GM23248 (cell line): Measurements from ENCODE around the gene EDDM13. TPM values are rescaled to one million over a fixed set of nuclear protein-coding genes. Genes with fewer than 3 reads are reported as not detected.
"Not testable (repeated sequence)": the region's sequence is repeated elsewhere in the genome, so short reads cannot be mapped to it uniquely, and the experiment has no call there.

Experiments
- DNase-seq: peaks from one replicate; pipeline ENCODE4 v3.0.0-alpha.2; 2015
- H2AFZ ChIP-seq: fragments of 200-600 bp; sonication (generic); 2 replicates; pipeline ENCODE4 v1.6.1; 2016; ENCODE audit warnings: antibody characterized with exemption
- H3F3A ChIP-seq: fragments of 200-600 bp; sonication (generic); 2 replicates; pipeline ENCODE4 v1.6.1; 2016; ENCODE audit warnings: mild to moderate bottlenecking, antibody characterized with exemption, mixed run types; ENCODE audit not compliant: insufficient read depth
- H3K27ac ChIP-seq: fragments of 200-600 bp; sonication (generic); 2 replicates; pipeline ENCODE4 v1.5.1; 2016; ENCODE audit warnings: mild to moderate bottlenecking
- H3K27me3 ChIP-seq: fragments of 200-600 bp; sonication (generic); replicated peaks from 2 replicates; pipeline ENCODE4 v1.6.1; 2016; ENCODE audit warnings: mild to moderate bottlenecking; ENCODE audit not compliant: insufficient read depth
- H3K36me3 ChIP-seq: fragments of 200-600 bp; sonication (generic); 2 replicates; pipeline ENCODE4 v1.6.1; 2016; ENCODE audit warnings: low read depth, mild to moderate bottlenecking
- H3K4me1 ChIP-seq: fragments of 200-600 bp; sonication (generic); 2 replicates; pipeline ENCODE4 v1.6.1; 2016; ENCODE audit warnings: mild to moderate bottlenecking; ENCODE audit not compliant: insufficient read depth
- H3K4me2 ChIP-seq: fragments of 200-600 bp; sonication (generic); one replicate; pipeline ENCODE4 v1.6.1; 2016; ENCODE audit warnings: mild to moderate bottlenecking; ENCODE audit not compliant: unreplicated experiment
- H3K4me3 ChIP-seq: fragments of 200-600 bp; sonication (generic); 2 replicates; pipeline ENCODE4 v1.5.1; 2016; ENCODE audit warnings: mild to moderate bottlenecking
- H3K79me2 ChIP-seq: fragments of 200-600 bp; sonication (generic); 2 replicates; pipeline ENCODE4 v1.6.1; 2016; ENCODE audit warnings: mild to moderate bottlenecking; ENCODE audit not compliant: insufficient read depth
- H3K9ac ChIP-seq: fragments of 200-600 bp; sonication (generic); 2 replicates; pipeline ENCODE4 v1.6.1; 2016; ENCODE audit warnings: mild to moderate bottlenecking
- H3K9me2 ChIP-seq: fragments of 200-600 bp; sonication (generic); 2 replicates; pipeline ENCODE4 v1.6.1; 2016; ENCODE audit warnings: mixed run types, mild to moderate bottlenecking, moderate library complexity; ENCODE audit not compliant: insufficient read depth
- H3K9me3 ChIP-seq: fragments of 200-600 bp; sonication (generic); one replicate; pipeline ENCODE4 v1.6.1; 2017; ENCODE audit warnings: low read depth
- H4K20me1 ChIP-seq: fragments of 200-600 bp; sonication (generic); 2 replicates; pipeline ENCODE4 v1.6.0; 2016; ENCODE audit not compliant: insufficient read depth
- EZH2 ChIP-seq: fragments of 200-600 bp; sonication (generic); IDR thresholded peaks from 2 replicates; pipeline ENCODE4 v1.6.1; 2018; ENCODE audit warnings: antibody characterized with exemption, mild to moderate bottlenecking; ENCODE audit not compliant: insufficient read depth, poor library complexity, severe bottlenecking
- EZH2phosphoT487 ChIP-seq: fragments of 200-600 bp; sonication (generic); IDR thresholded peaks from 2 replicates; pipeline ENCODE4 v1.6.1; 2018; ENCODE audit warnings: antibody characterized with exemption, moderate library complexity, mild to moderate bottlenecking, low read depth; ENCODE audit not compliant: insufficient read depth
- WGBS, 2 experiments: methylation state at CpG; one replicate each; pipeline ENCODE4 v1.1.6; 2015 to 2017; ENCODE audit warnings: low lambda C conversion rate in 2 of 2, low coverage in 1 of 2; ENCODE audit errors: missing lambda C conversion rate in 2 of 2; 5-methylcytosine and 5-hydroxymethylcytosine counted together
- in situ Hi-C: fragments of 300-500 bp; cut with MboI; formaldehyde crosslinking; loops from 2 replicates; pipeline ENCODE4 v1.15.0; 2020
- polyA plus RNA-seq: library from polyadenylated mRNA; unstranded; fragments of >200 nt; fragmentation: Nextera tagmentation; extraction: Ambion mirVana; gene quantifications from 2 replicates; pipeline ENCODE4 v1.2.1, GENCODE V29; 2016
- total RNA-seq: library from RNA; depleted of rRNA; stranded (reverse); fragments of >200 nt; shearing (Covaris generic); gene quantifications from 2 replicates; pipeline ENCODE4 v1.2.3, GENCODE V29; 2014

EDDM13 gene
- total and polyA plus RNA-seq, 2 experiments from 2014 or later = not detected

DNA sequence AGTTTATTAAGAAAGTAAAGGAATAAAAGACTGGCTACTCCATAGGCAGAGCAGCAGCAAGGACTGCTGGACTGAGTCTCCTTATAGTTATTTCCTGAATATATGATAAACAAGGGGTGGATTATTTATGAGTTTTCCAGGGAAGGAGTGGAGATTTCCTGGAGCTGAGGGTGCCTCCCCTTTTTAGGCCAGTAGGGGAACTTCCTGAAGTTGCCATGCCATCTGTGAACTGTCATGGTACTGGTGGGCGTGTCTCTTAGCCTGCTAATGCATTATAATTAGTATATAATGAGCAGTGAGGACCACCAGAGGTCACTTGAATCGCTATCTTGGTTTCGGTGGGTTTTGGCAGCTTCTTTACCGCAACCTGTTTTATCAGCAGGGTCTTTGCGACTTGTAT lies 28.6 kb downstream of the EDDM13 start:
- no peaks in the 10 kb centered on the region for H3K27me3 ChIP-seq
- no peaks in the 10 kb centered on the region for H3F3A ChIP-seq
- H3K9me2 ChIP-seq = no peaks in the 10 kb centered on the region
- H3K9me3 ChIP-seq = no peaks in the 10 kb centered on the region
- peak; percentile 20 for DNase-seq
- 77 to 79% methylated on average over 5 of the region's 5 CpGs for WGBS, 2 experiments
- H4K20me1 ChIP-seq = no peaks in the 10 kb centered on the region
- no peaks in the 10 kb centered on the region for H3K4me1 ChIP-seq
- no peaks in the 10 kb centered on the region for H3K36me3 ChIP-seq
- H3K27ac ChIP-seq = no peak overlapping the region
- no peak overlapping the region for H2AFZ ChIP-seq
- TF ChIP-seq EZH2phosphoT487 (no peak), EZH2 (no peak)
- in situ Hi-C loops = no loop called here
- no peak overlapping the region for H3K4me2 ChIP-seq
- no peak overlapping the region for H3K9ac ChIP-seq
- H3K4me3 ChIP-seq = no peak overlapping the region
- no peaks in the 10 kb centered on the region for H3K79me2 ChIP-seq

DNA sequence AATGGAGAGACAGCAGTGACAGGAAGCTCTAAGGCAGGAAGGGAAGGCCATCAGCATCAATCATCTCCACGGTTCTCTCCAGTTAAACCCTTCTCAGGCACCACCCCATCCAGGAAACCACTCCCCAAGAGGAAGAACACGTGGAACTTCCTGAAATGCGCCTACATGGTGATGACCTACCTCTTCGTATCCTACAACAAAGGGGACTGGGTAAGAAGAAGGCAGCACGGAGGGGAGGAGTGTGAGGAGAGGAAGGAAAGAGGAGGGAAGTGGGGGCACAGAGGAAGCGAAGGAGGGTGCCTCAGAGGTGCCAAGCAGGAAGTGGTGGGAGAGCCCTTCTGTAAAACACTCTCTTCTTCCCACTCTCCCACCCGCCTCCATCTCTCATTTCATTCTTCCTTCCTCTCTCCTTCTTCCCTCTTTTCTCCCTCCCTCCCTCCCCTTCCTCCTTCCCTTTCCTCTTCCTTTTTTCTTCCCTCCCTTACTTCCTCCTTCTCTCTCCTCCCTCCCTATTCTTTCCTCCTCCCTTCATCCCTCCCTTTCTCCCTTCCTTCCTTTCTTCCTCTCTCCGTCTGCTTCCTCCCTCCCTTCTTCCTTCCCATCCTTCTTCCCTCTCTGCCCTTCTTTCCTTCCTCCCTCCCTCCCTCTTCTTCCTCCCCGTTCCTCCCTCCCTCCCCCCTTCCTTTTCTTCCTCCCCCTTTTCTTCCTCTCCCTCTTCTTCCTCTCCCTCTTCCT lies 29.5 kb downstream of the EDDM13 start:
- H3K27ac ChIP-seq = no peak overlapping the region
- DNase-seq = no peak
- TF ChIP-seq EZH2phosphoT487 = no peak
- no peak for TF ChIP-seq EZH2
- no peaks in the 10 kb centered on the region for H3K27me3 ChIP-seq
- no peaks in the 10 kb centered on the region for H3K4me1 ChIP-seq
- H3F3A ChIP-seq = no peaks in the 10 kb centered on the region
- in situ Hi-C loops = no loop called here
- H3K9me3 ChIP-seq = no peaks in the 10 kb centered on the region
- no peak overlapping the region for H3K4me2 ChIP-seq
- no peaks in the 10 kb centered on the region for H3K36me3 ChIP-seq
- WGBS, 2 experiments = 64 to 71% methylated on average over 7 to 9 of the region's 9 CpGs
- no peaks in the 10 kb centered on the region for H3K9me2 ChIP-seq
- H3K79me2 ChIP-seq = no peaks in the 10 kb centered on the region
- no peak overlapping the region for H3K9ac ChIP-seq
- no peak overlapping the region for H2AFZ ChIP-seq
- H3K4me3 ChIP-seq = no peak overlapping the region
- H4K20me1 ChIP-seq = no peaks in the 10 kb centered on the region

DNA sequence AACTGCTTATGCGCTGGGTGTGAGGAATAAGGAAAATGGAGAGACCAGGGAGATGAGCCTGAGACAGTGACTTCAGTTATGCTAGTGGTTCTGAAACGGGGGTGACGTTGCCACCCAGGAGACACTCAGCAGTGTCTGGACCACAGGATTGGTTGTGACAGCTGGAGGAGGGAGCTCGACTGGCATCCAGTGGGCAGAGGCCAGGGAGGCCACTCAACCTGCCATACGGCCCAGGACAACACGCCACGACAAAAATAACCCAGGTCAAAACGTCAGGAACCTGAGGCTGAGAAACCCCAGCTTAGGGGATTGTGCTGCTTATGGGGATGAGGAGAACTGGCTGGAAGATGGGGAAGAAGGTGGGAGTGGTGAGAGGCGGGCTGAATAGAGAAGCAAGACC lies 31.7 kb downstream of the EDDM13 start:
- in situ Hi-C loops = no loop called here
- DNase-seq = no peak
- H3K4me3 ChIP-seq = no peak overlapping the region
- TF ChIP-seq EZH2 (no peak), EZH2phosphoT487 (no peak)
- 0 out of 2 replicates have a peak, but pooled peaks cover 3% of the 10 kb centered on the region for H3K36me3 ChIP-seq
- H3K4me1 ChIP-seq = no peaks in the 10 kb centered on the region
- no peak overlapping the region for H2AFZ ChIP-seq
- H3K4me2 ChIP-seq = no peak overlapping the region
- no peaks in the 10 kb centered on the region for H3K9me3 ChIP-seq
- WGBS, 2 experiments = 91 to 93% methylated on average over 9 of the region's 9 CpGs
- no peaks in the 10 kb centered on the region for H3K27me3 ChIP-seq
- H3K79me2 ChIP-seq = no peaks in the 10 kb centered on the region
- H3K9me2 ChIP-seq = no peaks in the 10 kb centered on the region
- H3K9ac ChIP-seq = no peak overlapping the region
- H4K20me1 ChIP-seq = no peaks in the 10 kb centered on the region
- no peak overlapping the region for H3K27ac ChIP-seq
- H3F3A ChIP-seq = no peaks in the 10 kb centered on the region

DNA sequence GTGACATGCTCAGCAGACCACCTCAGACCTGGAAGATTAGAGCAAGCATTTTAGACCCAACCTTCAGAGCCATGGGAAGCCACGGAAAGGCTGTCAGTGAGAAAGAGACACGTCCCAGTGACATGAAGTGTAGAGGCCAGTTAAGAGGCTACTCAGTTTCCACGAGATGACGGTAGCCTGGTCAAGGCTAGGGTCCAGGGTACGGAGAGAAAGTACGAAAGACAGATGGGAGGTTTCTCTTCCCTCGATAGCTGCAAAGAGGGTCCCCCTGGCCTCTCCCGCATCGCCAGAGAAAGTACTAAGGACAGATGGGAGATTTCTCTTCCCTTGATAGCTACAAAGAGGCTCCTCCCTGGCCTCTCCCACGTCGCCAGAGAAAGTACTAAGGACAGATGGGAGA lies 33.5 kb downstream of the EDDM13 start:
- H4K20me1 ChIP-seq = no peaks in the 10 kb centered on the region
- in situ Hi-C loops = no loop called here
- H3K27me3 ChIP-seq = no peaks in the 10 kb centered on the region
- H2AFZ ChIP-seq = no peak overlapping the region
- no peak overlapping the region for H3K4me3 ChIP-seq
- no peak overlapping the region for H3K4me2 ChIP-seq
- no peaks in the 10 kb centered on the region for H3K79me2 ChIP-seq
- H3K9me3 ChIP-seq = no peaks in the 10 kb centered on the region
- WGBS, 2 experiments = 83 to 93% methylated on average over 9 to 11 of the region's 11 CpGs
- H3K36me3 ChIP-seq = 0 out of 2 replicates have a peak, but pooled peaks cover 3% of the 10 kb centered on the region
- H3F3A ChIP-seq = no peaks in the 10 kb centered on the region
- TF ChIP-seq EZH2 (no peak), EZH2phosphoT487 (no peak)
- H3K27ac ChIP-seq = no peak overlapping the region
- H3K9ac ChIP-seq = no peak overlapping the region
- H3K9me2 ChIP-seq = no peaks in the 10 kb centered on the region
- H3K4me1 ChIP-seq = no peaks in the 10 kb centered on the region
- DNase-seq = no peak

DNA sequence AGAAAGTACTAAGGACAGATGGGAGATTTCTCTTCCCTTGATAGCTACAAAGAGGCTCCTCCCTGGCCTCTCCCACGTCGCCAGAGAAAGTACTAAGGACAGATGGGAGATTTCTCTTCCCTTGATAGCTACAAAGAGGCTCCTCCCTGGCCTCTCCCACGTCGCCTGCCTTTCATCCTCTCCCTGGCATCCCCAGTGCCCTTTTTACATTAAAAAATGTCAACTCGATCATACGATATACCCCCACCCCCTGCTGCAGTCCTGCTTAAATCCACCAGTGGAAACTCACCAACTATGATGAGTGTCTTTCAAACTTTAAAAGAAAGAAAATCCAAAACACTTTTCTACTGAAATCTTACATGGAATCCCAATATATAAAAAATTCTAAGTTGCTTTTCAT lies 34.5 kb downstream of the EDDM13 start:
- H3K36me3 ChIP-seq, DNase-seq, H3K79me2 ChIP-seq, H3K4me2 ChIP-seq, H3F3A ChIP-seq, H3K4me3 ChIP-seq, H3K27ac ChIP-seq, in situ Hi-C loops, H2AFZ ChIP-seq, H3K9ac ChIP-seq, H3K27me3 ChIP-seq, H3K4me1 ChIP-seq, H3K9me2 ChIP-seq, H3K9me3 ChIP-seq, H4K20me1 ChIP-seq: not testable (repeated sequence)
- WGBS, 2 experiments = 65 to 74% methylated on average over 6 of the region's 6 CpGs
